Ascending aorta (tissue), 2 donors: Measurements from ENCODE around the gene CCP110. TPM values are rescaled to one million over a fixed set of nuclear protein-coding genes. Genes with fewer than 3 reads are reported as not detected.

Source experiments
- DNase-seq, 2 donors: peaks; one replicate each; pipeline ENCODE4 v3.0.0-alpha.2; 2019; ENCODE audit warnings: low spot score in 2 of 2
- H3K27ac ChIP-seq, 2 donors: fragments of 200-600 bp; sonication (generic); one replicate each; pipeline ENCODE4 v1.5.1; 2016 to 2017; ENCODE audit warnings: mild to moderate bottlenecking in 1 of 2
- H3K27me3 ChIP-seq: fragments of 200-600 bp; sonication (generic); one replicate; pipeline ENCODE4 v1.5.1; 2017
- H3K36me3 ChIP-seq, 2 donors: fragments of 200-600 bp; sonication (generic); one replicate each; pipeline ENCODE4 v1.5.1; 2016
- H3K4me1 ChIP-seq, 2 donors: fragments of 200-600 bp; sonication (generic); one replicate each; pipeline ENCODE4 v1.5.1; 2016 to 2017; ENCODE audit warnings: mild to moderate bottlenecking in 1 of 2
- H3K4me3 ChIP-seq, 2 donors: fragments of 200-600 bp; sonication (generic); one replicate each; pipeline ENCODE4 v1.5.1; 2016 to 2017; ENCODE audit warnings: mild to moderate bottlenecking in 1 of 2
- H3K9me3 ChIP-seq, 2 donors: fragments of 200-600 bp; sonication (generic); one replicate each; pipeline ENCODE4 v1.5.1; 2016
- CTCF ChIP-seq, 3 experiments: fragments of 200-600 bp in 2 of 3; fragments of 450-650 bp in 1 of 3; sonication (generic) in 2 of 3; IDR thresholded peaks; one replicate each; pipeline ENCODE4 v1.5.1; 2016 to 2019; ENCODE audit warnings: antibody characterized with exemption in 3 of 3, mild to moderate bottlenecking in 1 of 3, moderate library complexity in 1 of 3
- intact Hi-C: fragments of 100-400 bp; cut with DNase I; formaldehyde crosslinking; loops from one replicate; pipeline ENCODE4 v1.15.1; 2023
- total RNA-seq: library from RNA; depleted of rRNA; stranded (reverse); fragments of >200 nt; gene quantifications from one replicate; pipeline ENCODE4 v1.1.0, GENCODE V29; 2016

Gene CCP110
- total RNA-seq, 1 donor from 2014 or later: 6.1 TPM

- Histone ChIP-seq H3K27ac (no peak overlapping the region), H3K36me3 (peaks cover 34 to 61% of the 10 kb centered on the region in 2 donors), H3K4me3 (no peak overlapping the region), H3K4me1 (no peaks in the 10 kb centered on the region), H3K27me3 (no peaks in the 10 kb centered on the region), H3K9me3 (no peaks in the 10 kb centered on the region)
- DNase-seq: peak in 1 of 2 donors; percentile 65
- intact Hi-C loops: loop anchor here (1.0 to 10.0 kb wide), 2 partner anchors 338 to 416 kb away; partner anchors contain the start of gene SYT17
- peak; percentile 40 to 72 (median 59) for TF ChIP-seq CTCF (IDR thresholded peaks at IDR 0.05)
These were observed 21.2 kb upstream of the CCP110 start for GRCh38 chr16:19502395-19503131.

- intact Hi-C loops: loop anchor here (1.0 to 10.0 kb wide), 2 partner anchors 339 to 417 kb away; partner anchors contain the start of gene SYT17
- Histone ChIP-seq H3K27ac (no peak overlapping the region), H3K36me3 (peaks cover 34 to 66% of the 10 kb centered on the region in 2 donors), H3K9me3 (no peaks in the 10 kb centered on the region), H3K4me3 (no peak overlapping the region), H3K27me3 (no peaks in the 10 kb centered on the region), H3K4me1 (no peaks in the 10 kb centered on the region)
- no peak for TF ChIP-seq CTCF (IDR thresholded peaks at IDR 0.05)
- DNase-seq: no peak
These were observed 20.2 kb upstream of the CCP110 start for GRCh38 chr16:19503461-19504075.

GRCh38 chr16:19505600-19506303, 18.0 kb upstream of the CCP110 start:
- Histone ChIP-seq H3K9me3 (no peaks in the 10 kb centered on the region), H3K27ac (no peak overlapping the region), H3K36me3 (peaks cover 34 to 80% of the 10 kb centered on the region in 2 donors), H3K4me1 (no peaks in the 10 kb centered on the region), H3K4me3 (no peak overlapping the region), H3K27me3 (no peaks in the 10 kb centered on the region)
- TF ChIP-seq CTCF (IDR thresholded peaks at IDR 0.05): no peak
- DNase-seq: no peak
- intact Hi-C loops: loop anchor here (10.0 kb wide), 1 partner anchor 341 kb away; the partner anchor contains the start of gene SYT17

- H3K4me3 ChIP-seq: no peak overlapping the region
- H3K36me3 ChIP-seq: peaks cover 27 to 73% of the 10 kb centered on the region in 2 donors
- intact Hi-C loops: loop anchor here (10.0 kb wide), 1 partner anchor 342 kb away; the partner anchor contains the start of gene SYT17
- TF ChIP-seq CTCF (IDR thresholded peaks at IDR 0.05): no peak
- H3K27me3 ChIP-seq: no peaks in the 10 kb centered on the region
- H3K27ac ChIP-seq: no peak overlapping the region
- DNase-seq: no peak
- no peaks in the 10 kb centered on the region for H3K4me1 ChIP-seq
- no peaks in the 10 kb centered on the region for H3K9me3 ChIP-seq
These were observed 16.8 kb upstream of the CCP110 start for GRCh38 chr16:19506965-19507364.

GRCh38 chr16:19507867-19508266, 15.9 kb upstream of the CCP110 start:
- Histone ChIP-seq H3K4me1 (no peaks in the 10 kb centered on the region), H3K36me3 (peaks cover 26 to 68% of the 10 kb centered on the region in 2 donors), H3K27me3 (no peaks in the 10 kb centered on the region), H3K9me3 (no peaks in the 10 kb centered on the region), H3K4me3 (no peak overlapping the region), H3K27ac (no peak overlapping the region)
- intact Hi-C loops: loop anchor here (10.0 kb wide), 1 partner anchor 343 kb away; the partner anchor contains the start of gene SYT17
- no peak for TF ChIP-seq CTCF (IDR thresholded peaks at IDR 0.05)
- no peak for DNase-seq
